HG03139 (cell line): ENCODE data around the gene SFTA2.
"Not testable (repeated sequence)": the region's sequence is repeated elsewhere in the genome, so short reads cannot be mapped to it uniquely, and the experiment has no call there.

Experiments
- ATAC-seq: cut with Tn5 transposase; IDR thresholded peaks from one replicate; pipeline ENCODE4 v1.9.1; 2021; ENCODE audit not compliant: unreplicated experiment

Gene SFTA2

DNA sequence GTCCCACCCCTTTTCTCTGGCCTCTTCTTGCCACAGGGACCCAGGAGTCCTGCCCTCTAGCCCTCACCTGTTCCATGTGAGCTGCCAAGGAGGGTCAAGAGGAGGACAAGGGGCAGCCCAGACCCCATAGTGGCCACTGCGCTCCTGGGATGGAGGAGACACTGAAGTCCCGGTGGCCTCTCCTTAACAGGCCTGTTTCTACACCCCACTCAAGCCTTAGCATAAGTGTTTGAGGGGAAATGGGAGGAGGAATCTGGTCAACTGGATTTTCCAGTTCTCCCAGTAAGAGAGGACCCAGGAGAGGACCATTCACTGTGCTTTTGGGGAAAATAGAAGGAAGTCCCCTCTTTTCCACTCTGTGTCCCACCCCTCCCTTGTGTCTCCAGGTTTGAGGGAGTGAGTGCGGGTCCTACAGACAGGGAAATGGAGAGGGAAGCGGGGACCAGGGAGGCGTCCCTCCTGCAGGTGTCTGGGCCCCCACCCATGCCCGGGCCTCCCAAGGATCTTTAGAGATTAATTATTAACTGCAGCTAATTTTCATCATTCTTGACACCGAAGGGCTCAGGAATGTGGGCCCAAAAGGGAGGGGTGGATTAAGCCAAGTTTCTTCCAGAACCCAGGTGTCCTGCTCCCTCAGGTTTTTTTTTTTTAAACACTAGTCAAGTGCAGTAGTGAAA is at the start of gene SFTA2:
TSS of gene SFTA2 (minus strand) at position 202 of the 677 bp plus-strand sequence. CDS start at position 128, 74 bp downstream.
- ATAC-seq, result no peak

DNA sequence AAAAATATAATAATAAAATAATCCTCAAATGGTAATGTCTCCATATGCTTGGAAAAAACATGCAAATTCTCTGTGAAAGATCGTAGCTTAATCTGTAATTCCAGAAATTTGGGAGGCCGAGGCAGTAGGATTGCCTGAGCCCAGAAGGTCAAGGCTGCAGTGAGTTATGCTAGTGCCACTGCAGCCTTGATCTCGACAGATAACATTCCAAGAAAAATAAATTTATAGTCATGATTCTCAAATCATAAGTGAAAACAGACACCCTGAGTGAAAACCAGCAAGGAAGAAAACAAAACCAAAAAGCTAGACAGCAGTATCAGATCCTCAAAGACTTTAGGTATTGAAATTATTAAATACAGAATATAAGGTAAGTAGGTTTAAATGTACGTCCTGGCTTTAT is 47.7 kb upstream of the SFTA2 start:
- no peak for ATAC-seq

DNA sequence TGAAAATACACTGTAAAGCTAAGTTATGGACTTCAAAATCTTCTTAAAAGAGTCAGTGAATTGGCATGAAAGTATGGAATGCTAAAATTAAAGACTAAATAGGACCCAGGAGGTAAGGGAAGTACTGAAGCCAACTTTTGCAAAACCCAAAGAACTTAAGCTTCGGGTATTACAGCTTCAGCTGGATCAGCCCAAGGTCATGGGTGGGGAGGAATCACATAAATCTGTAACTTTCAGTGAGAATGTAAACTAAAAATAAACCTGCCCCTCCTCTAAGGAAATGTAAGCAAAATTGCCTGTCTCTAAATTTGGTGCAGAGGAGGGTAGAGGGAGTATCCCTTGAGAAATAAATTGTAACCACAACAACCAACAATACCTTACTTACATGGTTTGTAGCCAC is 47.2 kb upstream of the SFTA2 start:
- ATAC-seq, result no peak

DNA sequence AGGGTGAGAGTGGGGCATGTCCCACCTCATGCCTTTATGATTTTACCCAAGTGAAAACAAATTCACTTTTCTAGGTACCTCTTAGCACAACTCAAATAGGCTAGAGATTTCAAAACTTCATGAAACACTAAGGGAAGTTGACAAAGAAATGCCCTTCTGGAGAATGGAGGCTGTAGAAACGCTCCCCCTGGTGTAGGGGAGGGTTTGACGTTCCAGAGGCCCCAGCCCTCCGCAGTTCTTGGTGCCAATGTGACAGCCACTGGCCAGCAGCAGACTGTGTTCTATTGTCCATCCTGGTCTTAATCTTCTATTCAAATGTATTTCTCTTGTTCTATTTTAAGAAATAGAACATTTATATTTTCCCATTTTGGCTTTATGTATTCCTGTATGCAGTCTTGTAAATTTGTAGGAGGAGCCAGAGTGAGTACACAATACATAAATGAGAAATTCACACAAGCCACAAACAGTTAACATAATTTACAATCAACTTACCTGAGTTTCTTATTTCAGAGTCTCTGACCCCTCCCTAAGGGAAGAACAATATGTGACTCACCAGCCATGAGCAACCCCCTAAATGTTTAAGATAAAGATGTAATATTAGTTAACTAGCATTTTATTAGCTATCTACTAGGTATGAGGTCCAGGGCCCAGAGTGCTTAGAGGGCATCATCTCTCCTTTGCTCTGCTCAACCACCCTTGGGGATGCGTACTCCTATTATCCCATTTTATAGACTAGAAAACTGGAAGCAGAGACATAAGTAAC is 42.7 kb upstream of the SFTA2 start:
- no peak for ATAC-seq

DNA sequence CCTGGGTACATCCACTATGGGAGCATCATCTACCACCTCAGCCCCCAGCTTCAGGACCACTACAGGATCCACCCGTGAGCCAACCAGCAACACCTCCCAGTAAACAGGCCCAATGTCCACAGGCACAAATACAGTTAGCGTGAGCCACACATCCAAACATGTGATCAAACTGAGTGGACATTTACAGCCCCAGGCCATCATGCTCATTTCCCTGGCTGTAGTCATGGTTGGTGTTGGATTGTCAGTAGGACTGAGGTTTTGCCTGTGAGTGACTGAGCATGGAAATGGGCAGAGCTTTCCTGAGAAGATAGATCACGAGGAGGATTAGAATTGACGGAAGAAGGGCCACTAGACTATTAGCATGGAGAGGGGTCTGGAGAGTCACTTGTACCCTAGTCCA is 40.8 kb upstream of the SFTA2 start:
- no peak for ATAC-seq

DNA sequence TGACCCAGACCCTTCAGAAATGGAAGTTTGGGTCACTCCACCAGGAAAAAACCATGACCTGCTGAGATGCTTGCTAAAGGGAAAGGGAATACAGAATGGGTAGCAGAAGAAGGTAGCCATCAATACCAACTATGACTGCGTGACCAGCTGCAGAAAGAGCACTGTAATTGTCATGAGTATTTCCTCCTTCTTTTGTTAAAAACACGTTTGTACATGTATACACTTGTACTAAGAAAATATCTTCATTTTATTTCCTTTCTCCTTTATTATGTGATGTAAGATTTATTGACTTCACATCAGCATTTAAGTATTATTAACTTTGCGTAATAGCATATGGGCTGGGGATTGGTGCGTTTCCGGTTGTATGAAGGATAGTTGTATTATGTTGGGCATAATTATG is 39.0 kb upstream of the SFTA2 start:
- no peak for ATAC-seq

DNA sequence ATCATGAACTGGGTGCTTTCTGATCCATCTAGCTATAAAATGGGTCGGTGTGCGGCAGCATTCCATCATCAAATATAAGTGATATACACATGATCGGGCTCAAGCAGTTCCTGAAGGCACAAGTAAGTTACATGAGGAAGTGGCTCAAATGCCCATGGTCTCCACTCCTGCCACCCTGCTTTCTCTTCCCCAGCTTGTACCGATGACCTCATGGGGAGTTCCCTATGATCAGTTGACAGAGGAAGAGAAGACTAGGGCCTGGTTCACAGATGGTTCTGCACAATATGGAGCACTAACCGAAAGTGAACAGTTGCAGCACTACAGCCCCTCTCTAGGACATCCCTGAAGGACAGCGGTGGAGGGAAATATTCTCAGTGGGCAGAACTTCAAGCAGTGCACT is 37.2 kb upstream of the SFTA2 start:
- not testable (repeated sequence) for ATAC-seq

DNA sequence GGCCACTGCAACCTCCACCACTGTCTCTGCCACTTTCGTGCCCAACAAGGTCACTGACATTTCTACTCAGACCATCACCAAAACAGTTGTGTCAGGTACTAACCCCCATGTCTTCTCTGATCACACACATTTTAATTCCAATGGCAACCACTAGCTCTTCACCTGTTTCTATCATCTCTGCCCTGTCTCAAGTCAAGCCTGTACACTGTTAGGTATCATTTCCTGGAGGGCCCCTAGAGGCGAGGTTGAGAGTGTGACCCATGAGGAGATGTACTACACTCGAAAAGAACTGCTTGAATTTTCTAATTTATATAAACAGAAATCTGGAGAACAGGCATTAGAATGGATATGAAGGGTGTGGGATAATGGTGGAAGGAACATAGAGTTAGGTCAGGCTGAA is 34.2 kb upstream of the SFTA2 start:
- ATAC-seq, result no peak

DNA sequence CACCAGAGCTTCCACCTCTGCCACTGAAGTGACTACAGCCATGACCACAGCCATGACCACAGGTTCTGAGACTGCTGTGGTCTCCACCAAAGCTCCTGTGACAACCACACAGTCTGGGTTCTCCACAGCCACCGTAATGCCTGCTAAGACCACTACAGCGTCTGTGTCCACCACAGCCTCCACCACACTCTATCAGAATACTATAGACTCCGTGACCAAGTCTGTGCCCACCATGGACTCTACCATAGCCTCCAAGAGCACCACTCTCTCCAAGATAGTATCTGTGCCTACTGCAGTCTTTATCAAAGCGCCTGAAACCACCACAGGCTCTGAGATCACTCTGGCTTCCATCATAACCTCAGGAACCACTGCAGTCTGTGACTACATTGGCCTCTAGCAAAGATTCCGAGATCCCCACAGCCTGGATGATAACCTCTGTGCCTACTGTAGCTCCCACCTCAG is 33.2 kb upstream of the SFTA2 start:
- no peak for ATAC-seq

DNA sequence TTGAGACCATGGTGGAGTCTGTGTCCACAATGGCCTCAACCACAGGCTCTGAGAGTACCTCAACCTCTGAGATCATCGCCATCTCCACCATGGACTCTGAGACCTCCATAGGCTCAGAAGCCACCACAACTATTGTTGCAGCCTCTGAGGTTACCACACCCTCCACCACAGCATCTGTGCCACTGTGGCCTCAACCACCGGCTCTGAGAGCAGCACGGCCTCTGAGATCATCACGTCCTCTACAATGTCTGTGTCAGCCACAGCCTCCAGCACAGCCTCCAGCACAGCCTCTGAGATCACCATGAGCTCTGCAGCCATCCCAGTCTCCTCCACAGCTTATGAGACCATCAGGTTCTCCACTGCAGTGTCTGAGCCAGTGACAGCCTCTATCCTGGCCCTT is 32.1 kb upstream of the SFTA2 start:
- ATAC-seq, result no peak

DNA sequence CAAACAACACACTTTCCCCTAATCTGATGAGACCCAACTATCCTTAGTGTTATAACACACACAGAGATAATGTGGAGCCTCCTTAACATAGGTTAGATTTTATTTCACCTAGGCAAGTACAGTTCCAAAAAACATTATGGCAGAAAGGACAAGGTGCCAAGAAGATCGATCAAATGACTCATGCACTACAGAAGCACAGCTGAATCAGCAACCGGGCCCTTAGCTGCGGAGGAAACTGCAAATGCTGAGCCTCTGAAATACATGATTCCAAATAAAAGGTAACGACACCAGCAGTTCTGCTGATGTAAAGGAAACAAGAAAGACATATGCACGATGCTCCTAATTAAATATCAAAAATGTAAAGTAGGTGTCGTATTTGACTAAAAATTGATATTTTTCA is 31.7 kb upstream of the SFTA2 start:
- no peak for ATAC-seq

DNA sequence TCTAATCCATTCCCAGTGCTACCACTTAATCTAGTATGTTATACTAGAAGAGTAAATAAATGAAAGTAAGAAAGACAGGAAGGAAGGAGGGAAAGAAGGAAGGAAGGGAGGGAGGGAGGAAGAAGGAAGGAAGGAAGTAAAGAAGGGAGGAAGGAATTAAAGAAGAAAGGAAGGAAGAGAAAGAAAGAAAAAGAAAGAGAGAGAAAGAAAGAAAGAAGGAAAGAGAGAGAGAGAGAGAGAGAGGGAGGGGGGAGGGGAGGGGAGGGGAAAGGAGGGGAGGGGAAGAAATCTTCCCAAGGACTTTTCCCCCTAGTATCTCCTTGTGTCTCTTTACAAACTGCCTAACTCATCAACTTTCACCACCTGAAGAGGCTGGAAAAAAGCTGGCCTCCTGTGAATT is 30.7 kb upstream of the SFTA2 start:
- ATAC-seq, result no peak

DNA sequence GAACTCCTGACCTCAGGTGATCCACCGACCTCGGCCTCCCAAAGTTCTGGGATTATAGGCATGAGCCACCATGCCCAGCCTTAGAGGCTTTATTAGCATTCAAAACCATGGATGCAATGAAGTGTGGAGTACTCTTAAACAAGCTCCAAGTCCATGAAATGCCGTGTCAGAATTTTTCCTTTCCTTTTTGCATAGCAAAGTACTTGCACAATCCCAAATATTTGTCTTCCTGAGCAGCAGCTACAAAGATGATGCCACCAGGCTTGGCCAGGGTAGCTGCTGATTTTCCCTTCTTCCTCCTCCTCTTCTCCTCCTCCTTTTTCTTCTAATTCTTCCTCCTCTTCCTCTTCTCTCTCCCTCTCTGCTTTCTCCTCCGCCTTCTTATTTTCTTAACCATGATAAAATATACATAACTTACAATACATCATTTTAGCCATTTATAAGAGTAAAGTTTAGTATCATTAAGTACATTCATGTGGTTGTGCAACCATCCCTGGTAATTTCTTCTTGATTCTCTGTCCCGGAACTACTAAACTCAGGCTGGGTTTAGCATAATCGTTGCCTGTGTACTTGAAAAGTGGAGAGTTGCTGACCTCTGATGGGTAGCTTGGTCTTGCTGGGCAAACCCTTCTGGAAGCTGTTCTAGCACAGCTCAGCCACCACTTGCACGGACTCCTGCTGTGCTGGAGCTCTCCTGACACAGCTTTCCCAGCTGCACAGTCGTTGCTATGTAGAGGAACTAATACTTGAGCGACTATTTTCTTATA is 29.1 kb upstream of the SFTA2 start:
- no peak for ATAC-seq

DNA sequence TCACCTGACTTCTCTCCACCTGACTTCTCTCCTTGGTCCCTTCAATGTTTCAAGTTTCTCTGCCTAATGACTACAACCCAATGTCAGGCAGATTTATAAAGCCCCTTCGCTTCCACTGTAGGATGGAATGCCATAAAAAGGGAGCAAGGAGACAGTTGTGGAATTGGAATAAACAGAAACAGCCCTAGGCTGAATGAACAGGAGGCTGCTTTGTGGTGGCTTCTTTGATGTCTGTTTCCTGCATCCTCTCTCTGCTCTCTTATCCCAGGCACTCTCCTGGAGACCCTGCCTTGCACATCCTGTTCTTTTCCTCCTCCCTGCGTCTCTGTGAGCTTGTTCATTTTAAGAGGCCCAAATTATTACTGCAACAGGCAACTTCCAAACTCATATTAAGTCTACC is 25.7 kb upstream of the SFTA2 start:
- ATAC-seq, result no peak

DNA sequence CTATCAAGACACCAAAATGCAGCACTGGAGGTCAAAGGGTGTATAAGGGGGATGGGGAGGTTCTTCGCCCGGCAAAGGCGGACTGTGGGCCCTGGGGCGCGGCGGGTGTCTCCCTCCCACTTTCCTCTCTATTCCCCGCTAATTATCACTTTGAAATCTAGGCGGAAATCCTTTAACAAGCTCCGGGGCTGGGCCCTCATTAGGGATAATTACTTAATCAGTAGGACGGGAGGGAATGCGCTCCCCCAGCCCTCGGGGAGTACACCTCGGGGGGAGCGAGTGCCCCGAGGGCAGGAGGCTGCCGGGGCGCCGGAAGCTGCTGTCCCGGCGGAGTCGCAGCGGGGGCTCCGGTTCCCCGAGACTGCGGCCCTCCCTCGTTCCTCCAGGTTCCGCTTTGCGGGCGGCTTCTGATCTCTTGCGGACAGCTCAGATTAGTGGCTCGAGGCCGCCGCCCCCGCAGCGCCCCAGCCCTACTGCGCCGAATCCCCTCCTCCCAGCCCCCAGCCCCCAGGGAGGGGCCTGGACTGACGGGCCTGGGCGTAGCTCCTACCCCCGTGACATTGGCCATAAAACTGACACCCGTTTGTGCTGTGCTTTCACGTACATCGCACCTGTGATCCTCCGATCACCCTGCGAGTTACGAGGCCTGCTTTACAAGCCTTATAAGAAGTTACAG is 23.5 kb upstream of the SFTA2 start:
- ATAC-seq, result no peak

DNA sequence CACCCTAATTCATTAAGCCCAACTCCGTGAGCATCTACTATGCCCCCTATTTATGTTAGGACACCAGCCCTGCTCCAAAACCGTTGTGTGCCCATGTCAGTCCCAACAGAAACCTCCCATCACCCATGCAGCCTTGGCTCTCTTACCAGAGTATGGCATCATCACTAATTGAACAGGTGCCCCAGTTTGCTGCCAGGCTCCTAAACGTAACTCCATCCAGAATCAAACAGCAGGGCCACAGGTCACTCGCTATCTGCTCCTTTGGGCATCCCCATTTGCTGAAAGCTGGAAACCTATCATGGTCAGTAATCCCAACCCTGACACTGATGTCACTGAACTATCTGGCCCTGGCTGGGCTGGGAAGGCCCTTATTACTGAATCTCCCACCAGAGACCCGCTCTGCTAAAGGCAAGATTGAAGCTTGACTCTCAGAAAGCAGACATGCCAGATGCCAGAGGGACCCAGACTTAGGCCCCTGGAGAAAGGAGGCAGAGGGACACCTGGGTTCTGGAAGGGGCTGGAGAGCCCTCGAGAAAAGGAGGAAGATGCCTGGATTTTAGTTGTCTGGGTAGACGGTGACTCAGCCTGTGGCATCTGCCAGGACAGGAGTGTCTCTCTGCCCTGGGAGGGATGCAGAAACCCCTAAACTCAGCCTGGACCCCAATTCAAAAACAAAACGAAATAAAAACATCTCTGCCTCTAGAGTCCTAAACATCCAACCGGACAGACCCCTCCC is 22.8 kb upstream of the SFTA2 start:
- ATAC-seq, result no peak

DNA sequence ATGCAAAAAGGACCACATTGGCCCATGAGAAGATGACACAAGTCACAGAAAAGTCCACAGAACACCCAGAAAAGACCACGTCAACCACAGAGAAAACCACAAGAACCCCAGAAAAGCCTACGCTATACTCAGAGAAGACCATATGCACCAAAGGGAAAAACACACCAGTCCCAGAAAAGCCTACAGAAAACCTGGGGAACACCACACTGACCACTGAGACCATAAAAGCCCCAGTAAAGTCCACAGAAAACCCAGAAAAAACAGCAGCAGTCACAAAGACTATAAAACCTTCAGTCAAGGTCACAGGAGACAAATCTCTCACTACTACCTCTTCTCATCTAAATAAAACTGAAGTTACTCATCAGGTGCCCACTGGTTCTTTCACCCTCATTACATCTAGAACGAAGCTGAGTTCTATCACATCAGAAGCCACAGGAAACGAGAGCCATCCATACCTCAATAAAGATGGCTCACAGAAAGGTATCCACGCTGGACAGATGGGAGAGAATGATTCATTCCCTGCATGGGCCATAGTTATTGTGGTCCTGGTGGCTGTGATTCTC is 20.0 kb upstream of the SFTA2 start:
- no peak for ATAC-seq

DNA sequence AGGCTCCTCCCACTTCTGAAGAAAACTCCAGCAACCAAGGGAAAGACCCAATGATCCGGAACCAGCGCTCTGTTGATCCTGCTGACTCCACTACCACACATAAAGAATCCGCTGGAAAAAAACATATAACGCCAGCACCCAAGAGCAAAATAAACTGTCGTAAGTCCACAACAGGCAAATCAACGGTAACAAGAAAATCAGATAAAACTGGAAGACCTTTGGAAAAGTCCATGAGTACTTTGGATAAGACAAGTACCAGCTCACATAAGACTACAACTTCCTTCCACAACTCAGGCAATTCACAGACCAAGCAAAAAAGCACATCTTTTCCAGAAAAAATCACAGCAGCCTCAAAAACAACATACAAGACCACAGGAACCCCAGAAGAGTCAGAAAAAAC is 16.8 kb upstream of the SFTA2 start:
- no peak for ATAC-seq

DNA sequence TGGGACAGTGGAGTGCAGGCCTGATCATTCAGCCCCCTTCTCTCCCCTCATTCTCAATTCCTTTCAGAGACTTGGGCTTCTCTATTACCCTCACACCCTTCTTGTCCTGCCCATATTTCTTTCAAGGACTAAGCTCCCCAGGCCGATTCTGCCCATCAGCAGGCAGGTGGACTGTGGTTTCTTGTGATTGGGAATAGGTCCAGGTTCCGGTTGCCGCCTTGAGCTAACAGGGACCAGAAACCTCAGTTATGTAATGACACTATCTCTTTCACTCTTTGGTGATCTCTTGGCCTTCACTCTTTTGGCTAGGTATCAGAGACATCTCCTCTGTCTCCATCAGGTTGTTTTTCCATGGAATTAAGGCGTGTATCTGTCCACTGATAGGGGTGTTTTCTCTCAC is 15.3 kb upstream of the SFTA2 start:
- no peak for ATAC-seq

DNA sequence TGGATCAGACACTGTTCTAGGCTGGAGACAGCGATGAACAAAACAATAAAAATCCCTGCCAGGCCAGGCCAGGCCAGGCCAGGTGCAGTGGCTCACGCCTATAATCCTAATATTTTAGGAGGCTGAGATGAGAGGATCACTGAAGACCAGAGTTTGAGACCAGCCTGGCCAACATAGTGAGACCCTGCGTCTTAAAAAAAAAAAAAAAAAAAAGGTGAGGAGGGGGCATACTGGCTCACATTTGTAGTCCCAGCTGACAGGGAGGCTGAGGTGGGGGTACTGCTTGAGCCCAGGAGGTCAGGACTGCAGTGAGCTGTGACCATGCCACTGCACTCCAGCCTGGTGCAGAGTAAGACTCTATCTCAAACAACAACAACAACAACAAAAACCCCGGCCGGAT is 13.3 kb upstream of the SFTA2 start:
- no peak for ATAC-seq
